ENCODE results near the gene INO80. TPM values are rescaled to one million over a fixed set of nuclear protein-coding genes. Genes with fewer than 3 reads are reported as not detected.
"Not testable (repeated sequence)": the region's sequence is repeated elsewhere in the genome, so short reads cannot be mapped to it uniquely, and the experiment has no call there.

The INO80 gene
- total RNA-seq, 1 experiment from 2014 or later, result 38.4 TPM

GRCh38 chr15:40964006-40964405 is 152.1 kb downstream of the INO80 start:
- TF ChIP-seq EZH2phosphoT487 (IDR thresholded peaks at IDR 0.05; ENCODE audit: borderline replicate concordance, low read length) (no peak), EZH2 (IDR thresholded peaks at IDR 0.05; ENCODE audit: low read length, unreplicated experiment) (no peak), CTCF (conservative IDR thresholded peaks at IDR 0.05; ENCODE audit: low read depth, low read length) (no peak)
- Histone ChIP-seq H3K4me2 (ENCODE audit: low read length) (no peak overlapping the region), H4K20me1 (ENCODE audit: low read length) (no peaks in the 10 kb centered on the region), H3K4me3 (ENCODE audit: low read length) (no peak overlapping the region), H3K27me3 (ENCODE audit: low read length) (no peaks in the 10 kb centered on the region), H3K4me1 (ENCODE audit: insufficient read depth, low read length) (peaks cover 20% of the 10 kb centered on the region), H3K27ac (ENCODE audit: low read length) (no peak overlapping the region), H3F3A (ENCODE audit: low read length, unreplicated experiment) (no peaks in the 10 kb centered on the region), H2AFZ (ENCODE audit: low read length) (no peak overlapping the region), H3K9me2 (replicated peaks; ENCODE audit: low read length) (no peaks in the 10 kb centered on the region), H3K9ac (ENCODE audit: low read length) (no peak overlapping the region), H3K79me2 (ENCODE audit: low read length) (no peaks in the 10 kb centered on the region), H3K9me3 (ENCODE audit: low read length) (no peaks in the 10 kb centered on the region), H3K36me3 (ENCODE audit: low read depth, low read length) (no peaks in the 10 kb centered on the region)
- intact Hi-C loops (cut with micrococcal nuclease), result no loop called here
- DNase-seq (no peak), ATAC-seq (no peak)
- ChIA-PET CTCF (interaction anchor here (2.1 kb wide), 1 partner anchor 23 kb away, joined by 5 read pairs; no protein-coding TSS in a partner anchor), POLR2A (ENCODE audit: unreplicated experiment) (no interaction called here)
- no TSS peak for BruUV-seq (replicated peaks)

GRCh38 chr15:40963201-40963600 is 152.9 kb downstream of the INO80 start:
- Histone ChIP-seq H3K4me2 (ENCODE audit: low read length) (no peak overlapping the region), H3K79me2 (ENCODE audit: low read length) (no peaks in the 10 kb centered on the region), H2AFZ (ENCODE audit: low read length) (no peak overlapping the region), H3K4me3 (ENCODE audit: low read length) (no peak overlapping the region), H3K27me3 (ENCODE audit: low read length) (no peaks in the 10 kb centered on the region), H3K36me3 (ENCODE audit: low read depth, low read length) (no peaks in the 10 kb centered on the region), H3K9me3 (ENCODE audit: low read length) (no peaks in the 10 kb centered on the region), H4K20me1 (ENCODE audit: low read length) (no peaks in the 10 kb centered on the region), H3K9me2 (replicated peaks; ENCODE audit: low read length) (no peaks in the 10 kb centered on the region), H3F3A (ENCODE audit: low read length, unreplicated experiment) (no peaks in the 10 kb centered on the region), H3K4me1 (ENCODE audit: insufficient read depth, low read length) (peaks cover 11% of the 10 kb centered on the region), H3K27ac (ENCODE audit: low read length) (no peak overlapping the region), H3K9ac (ENCODE audit: low read length) (no peak overlapping the region)
- ATAC-seq (no peak), DNase-seq (no peak)
- no peak for TF ChIP-seq EZH2phosphoT487 (IDR thresholded peaks at IDR 0.05; ENCODE audit: borderline replicate concordance, low read length)
- no peak for TF ChIP-seq EZH2 (IDR thresholded peaks at IDR 0.05; ENCODE audit: low read length, unreplicated experiment)
- no peak for TF ChIP-seq CTCF (conservative IDR thresholded peaks at IDR 0.05; ENCODE audit: low read depth, low read length)
- no TSS peak for BruUV-seq (replicated peaks)
- intact Hi-C loops (cut with micrococcal nuclease), result no loop called here
- POLR2A ChIA-PET (ENCODE audit: unreplicated experiment), result no interaction called here
- CTCF ChIA-PET, result no interaction called here

GRCh38 chr15:40962317-40962716 is 153.8 kb downstream of the INO80 start:
- H3F3A ChIP-seq (ENCODE audit: low read length, unreplicated experiment); H3K9me3 ChIP-seq (ENCODE audit: low read length); H3K9ac ChIP-seq (ENCODE audit: low read length); CTCF ChIA-PET; H3K27ac ChIP-seq (ENCODE audit: low read length); H3K4me2 ChIP-seq (ENCODE audit: low read length); intact Hi-C loops (cut with micrococcal nuclease); BruUV-seq (replicated peaks); H4K20me1 ChIP-seq (ENCODE audit: low read length); H3K9me2 ChIP-seq (replicated peaks; ENCODE audit: low read length); H3K27me3 ChIP-seq (ENCODE audit: low read length); H3K36me3 ChIP-seq (ENCODE audit: low read depth, low read length); ATAC-seq; H3K79me2 ChIP-seq (ENCODE audit: low read length); DNase-seq; H3K4me3 ChIP-seq (ENCODE audit: low read length); H2AFZ ChIP-seq (ENCODE audit: low read length): not testable (repeated sequence)
- POLR2A ChIA-PET (ENCODE audit: unreplicated experiment), result interaction anchor here (0.8 to 1.0 kb wide), 2 partner anchors 10 to 263 kb away, joined by 5 to 8 read pairs; no protein-coding TSS in a partner anchor
- H3K4me1 ChIP-seq (ENCODE audit: insufficient read depth, low read length), result peaks cover 10% of the 10 kb centered on the region

GRCh38 chr15:40961740-40962139 is 154.3 kb downstream of the INO80 start:
- H3K4me2 ChIP-seq (ENCODE audit: low read length); H3K9me3 ChIP-seq (ENCODE audit: low read length); H3K27me3 ChIP-seq (ENCODE audit: low read length); ATAC-seq; DNase-seq; BruUV-seq (replicated peaks); H3K36me3 ChIP-seq (ENCODE audit: low read depth, low read length); H3K9me2 ChIP-seq (replicated peaks; ENCODE audit: low read length); H3K27ac ChIP-seq (ENCODE audit: low read length); H3K79me2 ChIP-seq (ENCODE audit: low read length); H4K20me1 ChIP-seq (ENCODE audit: low read length); CTCF ChIA-PET; H3F3A ChIP-seq (ENCODE audit: low read length, unreplicated experiment); H2AFZ ChIP-seq (ENCODE audit: low read length); H3K9ac ChIP-seq (ENCODE audit: low read length); intact Hi-C loops (cut with micrococcal nuclease); H3K4me3 ChIP-seq (ENCODE audit: low read length): not testable (repeated sequence)
- POLR2A ChIA-PET (ENCODE audit: unreplicated experiment), result interaction anchor here (1.0 kb wide), 1 partner anchor 10 kb away, joined by 5 read pairs; no protein-coding TSS in a partner anchor
- H3K4me1 ChIP-seq (ENCODE audit: insufficient read depth, low read length), result peaks cover 10% of the 10 kb centered on the region
